IPS-20b (cell line): Measurements from ENCODE around the gene ZNF280C.

Experiments
- H3K27ac ChIP-seq: one replicate; pipeline ENCODE4 v1.5.1; 2013; ENCODE audit warnings: low read length
- H3K27me3 ChIP-seq: 2 replicates; pipeline ENCODE4 v1.6.1; 2013; ENCODE audit warnings: mild to moderate bottlenecking, low read length, inconsistent platforms; ENCODE audit not compliant: insufficient read depth
- H3K36me3 ChIP-seq: 2 replicates; pipeline ENCODE4 v1.6.1; 2013; ENCODE audit warnings: low read depth, mild to moderate bottlenecking, inconsistent platforms, low read length, moderate library complexity; ENCODE audit not compliant: insufficient read depth
- H3K4me1 ChIP-seq: 2 replicates; pipeline ENCODE4 v1.6.1; 2013; ENCODE audit warnings: mild to moderate bottlenecking, control low read depth, inconsistent platforms, low read length, moderate library complexity; ENCODE audit not compliant: insufficient read depth
- H3K4me3 ChIP-seq: 2 replicates; pipeline ENCODE4 v1.5.1; 2013; ENCODE audit warnings: mild to moderate bottlenecking, low read length, inconsistent platforms
- H3K9ac ChIP-seq: 2 replicates; pipeline ENCODE4 v1.6.1; 2013; ENCODE audit warnings: low read depth, mild to moderate bottlenecking, inconsistent platforms, low read length, moderate library complexity
- H3K9me3 ChIP-seq: 2 replicates; pipeline ENCODE4 v1.6.1; 2013; ENCODE audit warnings: mild to moderate bottlenecking, low read depth, low read length, inconsistent platforms; ENCODE audit not compliant: insufficient read depth

Gene ZNF280C

GRCh38 chrX:130197464-130197863 lies 71.2 kb downstream of the ZNF280C start:
- no peaks in the 10 kb centered on the region for H3K4me1 ChIP-seq
- H3K36me3 ChIP-seq: peaks cover 7% of the 10 kb centered on the region; the same call in 1 of the 2 replicates
- H3K27ac ChIP-seq: no peak overlapping the region
- H3K9ac ChIP-seq: no peak overlapping the region
- no peaks in the 10 kb centered on the region for H3K27me3 ChIP-seq
- no peaks in the 10 kb centered on the region for H3K9me3 ChIP-seq
- H3K4me3 ChIP-seq: no peak overlapping the region

GRCh38 chrX:130196466-130196865 lies 72.2 kb downstream of the ZNF280C start:
- Histone ChIP-seq H3K9ac (no peak overlapping the region), H3K9me3 (no peaks in the 10 kb centered on the region), H3K36me3 (0 out of 2 replicates have a peak, but pooled peaks cover 1% of the 10 kb centered on the region), H3K4me1 (no peaks in the 10 kb centered on the region), H3K27me3 (no peaks in the 10 kb centered on the region), H3K27ac (no peak overlapping the region), H3K4me3 (no peak overlapping the region)

- Histone ChIP-seq H3K36me3 (no peaks in the 10 kb centered on the region), H3K4me1 (no peaks in the 10 kb centered on the region), H3K27ac (no peak overlapping the region), H3K9ac (no peak overlapping the region), H3K9me3 (no peaks in the 10 kb centered on the region), H3K4me3 (no peak overlapping the region), H3K27me3 (no peaks in the 10 kb centered on the region)
These were observed 77.9 kb downstream of the ZNF280C start for GRCh38 chrX:130190801-130191200.

GRCh38 chrX:130186651-130187050 lies 82.0 kb downstream of the ZNF280C start:
- Histone ChIP-seq H3K4me3 (no peak overlapping the region), H3K27me3 (no peaks in the 10 kb centered on the region), H3K9ac (no peak overlapping the region), H3K36me3 (no peaks in the 10 kb centered on the region), H3K27ac (no peak overlapping the region), H3K9me3 (no peaks in the 10 kb centered on the region), H3K4me1 (no peaks in the 10 kb centered on the region)

GRCh38 chrX:130184857-130185256 lies 83.8 kb downstream of the ZNF280C start:
- H3K27me3 ChIP-seq: no peaks in the 10 kb centered on the region
- no peaks in the 10 kb centered on the region for H3K4me1 ChIP-seq
- no peak overlapping the region for H3K9ac ChIP-seq
- H3K36me3 ChIP-seq: no peaks in the 10 kb centered on the region
- H3K27ac ChIP-seq: no peak overlapping the region
- no peak overlapping the region for H3K4me3 ChIP-seq
- H3K9me3 ChIP-seq: no peaks in the 10 kb centered on the region

GRCh38 chrX:130184168-130184567 lies 84.5 kb downstream of the ZNF280C start:
- no peaks in the 10 kb centered on the region for H3K36me3 ChIP-seq
- no peak overlapping the region for H3K9ac ChIP-seq
- H3K27me3 ChIP-seq: no peaks in the 10 kb centered on the region
- no peak overlapping the region for H3K27ac ChIP-seq
- H3K9me3 ChIP-seq: no peaks in the 10 kb centered on the region
- no peak overlapping the region for H3K4me3 ChIP-seq
- H3K4me1 ChIP-seq: no peaks in the 10 kb centered on the region

GRCh38 chrX:130179579-130180215 lies 89.0 kb downstream of the ZNF280C start:
- no peaks in the 10 kb centered on the region for H3K36me3 ChIP-seq
- H3K9me3 ChIP-seq: no peaks in the 10 kb centered on the region

GRCh38 chrX:130179170-130179569 lies 89.5 kb downstream of the ZNF280C start:
- Histone ChIP-seq H3K4me1 (no peaks in the 10 kb centered on the region), H3K9me3 (no peaks in the 10 kb centered on the region), H3K27ac (no peak overlapping the region), H3K9ac (no peak overlapping the region), H3K4me3 (no peak overlapping the region), H3K36me3 (no peaks in the 10 kb centered on the region), H3K27me3 (peaks cover 2% of the 10 kb centered on the region; the same call in 1 of the 2 replicates)

More at GRCh38 chrX:130179579-130180215, 89.0 kb downstream of the ZNF280C start:
- no peaks in the 10 kb centered on the region for H3K27me3 ChIP-seq
- H3K9ac ChIP-seq: no peak overlapping the region
- no peaks in the 10 kb centered on the region for H3K4me1 ChIP-seq
- H3K4me3 ChIP-seq: no peak overlapping the region
- no peak overlapping the region for H3K27ac ChIP-seq

GRCh38 chrX:130176942-130177341 lies 91.8 kb downstream of the ZNF280C start:
- no peaks in the 10 kb centered on the region for H3K36me3 ChIP-seq

GRCh38 chrX:130176354-130176776 lies 92.3 kb downstream of the ZNF280C start:
- Histone ChIP-seq H3K4me3 (no peak overlapping the region), H3K36me3 (no peaks in the 10 kb centered on the region), H3K27ac (no peak overlapping the region), H3K27me3 (peaks cover 28% of the 10 kb centered on the region), H3K9ac (no peak overlapping the region), H3K9me3 (no peaks in the 10 kb centered on the region), H3K4me1 (no peaks in the 10 kb centered on the region)

More at GRCh38 chrX:130176942-130177341, 91.8 kb downstream of the ZNF280C start:
- H3K4me3 ChIP-seq: no peak overlapping the region
- peaks cover 24% of the 10 kb centered on the region for H3K27me3 ChIP-seq
- no peaks in the 10 kb centered on the region for H3K9me3 ChIP-seq
- H3K4me1 ChIP-seq: no peaks in the 10 kb centered on the region
- H3K27ac ChIP-seq: no peak overlapping the region
- no peak overlapping the region for H3K9ac ChIP-seq

- H3K36me3 ChIP-seq: no peaks in the 10 kb centered on the region
- H3K9ac ChIP-seq: no peak overlapping the region
- no peaks in the 10 kb centered on the region for H3K9me3 ChIP-seq
- peaks cover 28% of the 10 kb centered on the region for H3K27me3 ChIP-seq
- no peak overlapping the region for H3K27ac ChIP-seq
- no peak overlapping the region for H3K4me3 ChIP-seq
- peaks cover 3% of the 10 kb centered on the region; the same call in 1 of the 2 replicates for H3K4me1 ChIP-seq
These were observed 93.8 kb downstream of the ZNF280C start for GRCh38 chrX:130174937-130175336.

- Histone ChIP-seq H3K9ac (no peak overlapping the region), H3K27ac (no peak overlapping the region), H3K4me3 (no peak overlapping the region), H3K27me3 (peaks cover 28% of the 10 kb centered on the region), H3K9me3 (no peaks in the 10 kb centered on the region), H3K36me3 (no peaks in the 10 kb centered on the region), H3K4me1 (peaks cover 3% of the 10 kb centered on the region; the same call in 1 of the 2 replicates)
These were observed 94.5 kb downstream of the ZNF280C start for GRCh38 chrX:130174045-130174704.
